ENCODE data around the gene COPS2.

COPS2 gene

GRCh38 chr15:49155834-49156627 is 632 bp upstream of the COPS2 start:
- DNase-seq: peak in 2 of 3 experiments; percentile 2 to 54

GRCh38 chr15:49154799-49155109 is 645 bp downstream of the COPS2 start:
- DNase-seq: no peak

- no peak for DNase-seq
Observed at GRCh38 chr15:49154359-49154758, 1.0 kb downstream of the COPS2 start.

GRCh38 chr15:49152552-49153312 is 2.7 kb downstream of the COPS2 start:
- DNase-seq: no peak

GRCh38 chr15:49151831-49152230 is 3.6 kb downstream of the COPS2 start:
- no peak for DNase-seq

- DNase-seq: no peak
Observed at GRCh38 chr15:49148727-49149126, 6.7 kb downstream of the COPS2 start.

- no peak for DNase-seq
Observed at GRCh38 chr15:49148298-49148697, 7.1 kb downstream of the COPS2 start.

GRCh38 chr15:49145651-49146609 is 9.5 kb downstream of the COPS2 start:
- peak; percentile 1 to 45 (median 7) for DNase-seq

GRCh38 chr15:49137861-49138260 is 17.5 kb downstream of the COPS2 start:
- DNase-seq: no peak

GRCh38 chr15:49135911-49136310 is 19.5 kb downstream of the COPS2 start:
- no peak for DNase-seq

- DNase-seq: no peak
Observed at GRCh38 chr15:49135342-49135857, 20.0 kb downstream of the COPS2 start.

GRCh38 chr15:49134683-49135341 is 20.6 kb downstream of the COPS2 start:
- no peak for DNase-seq

- no peak for DNase-seq
Observed at GRCh38 chr15:49131403-49131802, 24.0 kb downstream of the COPS2 start.

GRCh38 chr15:49124371-49124770 is 31.0 kb downstream of the COPS2 start:
- no peak for DNase-seq

- no peak for DNase-seq
Observed at GRCh38 chr15:49122541-49123062, 32.8 kb downstream of the COPS2 start.

GRCh38 chr15:49121901-49122300 is 33.5 kb downstream of the COPS2 start:
- no peak for DNase-seq

GRCh38 chr15:49120832-49121231 is 34.6 kb downstream of the COPS2 start:
- DNase-seq: no peak

GRCh38 chr15:49116108-49116857 is 39.1 kb downstream of the COPS2 start:
- no peak for DNase-seq

- DNase-seq: no peak
Observed at GRCh38 chr15:49115062-49115461, 40.3 kb downstream of the COPS2 start.

- no peak for DNase-seq
Observed at GRCh38 chr15:49110158-49110944, 45.0 kb downstream of the COPS2 start.

GRCh38 chr15:49103002-49103401 is 52.4 kb downstream of the COPS2 start:
- no peak for DNase-seq

Measured in NCI-H1417 (cell line).